ENCODE data around the gene COL9A3.

DNA sequence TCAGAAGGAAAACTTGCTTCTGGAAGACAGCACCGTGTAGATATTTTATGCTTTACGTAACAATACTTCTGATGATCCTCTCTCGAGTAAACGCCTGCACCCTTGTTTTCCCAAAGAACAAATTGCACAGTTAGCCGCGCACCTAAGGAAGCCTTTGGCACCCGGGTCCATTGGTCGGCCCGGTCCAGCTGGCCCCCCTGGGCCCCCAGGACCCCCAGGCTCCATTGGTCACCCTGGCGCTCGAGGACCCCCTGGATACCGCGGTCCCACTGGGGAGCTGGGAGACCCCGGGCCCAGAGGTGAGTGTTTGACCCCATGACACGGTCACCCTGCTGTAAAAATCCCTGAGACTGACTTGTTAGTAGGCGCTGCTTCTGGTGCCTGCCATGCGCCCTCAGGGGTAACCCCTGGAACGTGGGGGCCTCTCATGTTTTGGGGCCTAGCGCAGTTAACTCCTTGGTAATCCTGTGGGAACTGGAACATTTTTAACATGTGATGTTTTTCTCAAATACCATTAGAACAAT lies 20.2 kb downstream of the COL9A3 start:
- TF ChIP-seq, protein P1, sequence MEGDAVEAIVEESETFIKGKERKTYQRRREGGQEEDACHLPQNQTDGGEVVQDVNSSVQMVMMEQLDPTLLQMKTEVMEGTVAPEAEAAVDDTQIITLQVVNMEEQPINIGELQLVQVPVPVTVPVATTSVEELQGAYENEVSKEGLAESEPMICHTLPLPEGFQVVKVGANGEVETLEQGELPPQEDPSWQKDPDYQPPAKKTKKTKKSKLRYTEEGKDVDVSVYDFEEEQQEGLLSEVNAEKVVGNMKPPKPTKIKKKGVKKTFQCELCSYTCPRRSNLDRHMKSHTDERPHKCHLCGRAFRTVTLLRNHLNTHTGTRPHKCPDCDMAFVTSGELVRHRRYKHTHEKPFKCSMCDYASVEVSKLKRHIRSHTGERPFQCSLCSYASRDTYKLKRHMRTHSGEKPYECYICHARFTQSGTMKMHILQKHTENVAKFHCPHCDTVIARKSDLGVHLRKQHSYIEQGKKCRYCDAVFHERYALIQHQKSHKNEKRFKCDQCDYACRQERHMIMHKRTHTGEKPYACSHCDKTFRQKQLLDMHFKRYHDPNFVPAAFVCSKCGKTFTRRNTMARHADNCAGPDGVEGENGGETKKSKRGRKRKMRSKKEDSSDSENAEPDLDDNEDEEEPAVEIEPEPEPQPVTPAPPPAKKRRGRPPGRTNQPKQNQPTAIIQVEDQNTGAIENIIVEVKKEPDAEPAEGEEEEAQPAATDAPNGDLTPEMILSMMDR (IDR thresholded peaks at IDR 0.05; ENCODE audit: low read length): no peak
- no peak for TF ChIP-seq EZH2 (optimal IDR thresholded peaks at IDR 0.05; ENCODE audit: low read depth, low read length)
- no peak for TF ChIP-seq EZH2phosphoT487 (IDR thresholded peaks at IDR 0.05; ENCODE audit: low read length)

Measured in MM.1S (cell line).